ENCODE data around the gene TENT4A. TPM values are rescaled to one million over a fixed set of nuclear protein-coding genes. Genes with fewer than 3 reads are reported as not detected.

TENT4A gene
- total and polyA plus RNA-seq, 10 of the 15 experiments (the other 5 are each of a cell fraction or from before 2014, with no cell fraction given) = 1.4 to 30.6 (median 12.5) TPM

DNA sequence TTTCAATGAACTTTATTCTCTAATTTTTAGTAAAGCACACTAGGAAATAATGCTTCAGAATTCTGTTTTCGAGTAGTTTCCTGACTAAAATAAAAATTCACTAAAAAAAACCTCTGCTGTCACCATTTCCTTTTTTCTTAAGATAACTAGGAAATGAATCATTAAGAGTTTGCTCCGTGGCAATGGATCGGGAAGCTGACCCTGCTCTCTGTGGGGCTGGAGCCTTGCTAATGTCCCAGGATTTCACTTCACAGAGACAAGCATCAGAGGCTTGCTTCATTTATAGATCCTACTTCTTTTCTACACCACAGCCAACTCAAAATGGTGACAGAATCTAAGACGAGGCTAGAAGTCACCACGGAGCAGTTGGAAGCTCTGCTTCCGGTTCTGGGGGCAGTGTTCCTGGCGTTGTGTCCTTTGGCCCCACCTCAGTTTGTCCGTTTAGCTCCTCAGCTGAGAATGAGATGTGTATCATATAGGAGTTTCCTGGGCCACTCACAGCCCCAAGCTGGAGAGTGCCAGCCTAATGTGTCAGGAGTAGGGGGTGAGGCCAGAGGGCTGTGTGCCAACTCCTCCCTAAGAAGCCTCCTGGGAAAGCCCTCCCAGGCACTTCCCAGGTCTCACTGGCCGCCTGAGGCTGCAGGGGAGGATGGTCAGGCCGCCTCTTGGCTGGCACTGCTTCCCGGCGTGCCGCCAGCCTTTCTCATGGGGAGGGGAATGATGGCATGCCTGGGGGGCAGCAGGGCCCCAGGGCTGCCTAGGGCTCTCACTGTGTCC is 19.6 kb downstream of the TENT4A start:
- DNase-seq (ENCODE audit: low read depth, low spot score) (no peak), ATAC-seq (no peak), FAIRE-seq (no peak)
- peaks cover 5 to 9% of the 10 kb centered on the region in 2 experiments; a peak in 3 of 4 replicates for H3K36me3 ChIP-seq (ENCODE audit: control insufficient read depth in 2 of 2, insufficient read depth in 2 of 2, low read length in 1 of 2)
- in situ Hi-C loops (cut with MboI) = loop anchor here (10.0 kb wide), 3 partner anchors 358 to 978 kb away; partner anchors contain the start of gene MED10
- peak overlapping the region; percentile 6; the same call in 1 of the 2 replicates for H3K27ac ChIP-seq (ENCODE audit: control insufficient read depth, insufficient read depth)
- H2AFZ ChIP-seq (ENCODE audit: control insufficient read depth, low read depth, low read length) = no peak overlapping the region
- SMC1A ChIA-PET (ENCODE audit: uncharacterized antibody, unreplicated experiment) = interaction anchor here (0.7 to 4.0 kb wide), 4 partner anchors 11 to 15 kb away, joined by 3 to 26 read pairs (median 6); no protein-coding TSS in a partner anchor
- no peaks in the 10 kb centered on the region for H4K20me1 ChIP-seq (ENCODE audit: control insufficient read depth, insufficient read depth)
- no peak overlapping the region for H3K4me2 ChIP-seq (ENCODE audit: control insufficient read depth, insufficient read depth)
- peaks cover 82% of the 10 kb centered on the region for H3K4me1 ChIP-seq (ENCODE audit: control insufficient read depth, insufficient read depth, low read length)
- 91% methylated on average over 13 of the region's 13 CpGs for WGBS (ENCODE audit: insufficient coverage, insufficient replicate concordance, low lambda C conversion rate, missing lambda C conversion rate)
- no peak overlapping the region for H3K9ac ChIP-seq (ENCODE audit: control insufficient read depth, insufficient read depth, low read length)
- peaks cover 89% of the 10 kb centered on the region for H3K79me2 ChIP-seq (ENCODE audit: control insufficient read depth, insufficient read depth, low read length)
- no TSS peak for BruUV-seq (replicated peaks)
- RAD21 ChIA-PET (ENCODE audit: unreplicated experiment) = interaction anchor here (1.3 kb wide), 1 partner anchor 11 kb away, joined by 3 read pairs; no protein-coding TSS in a partner anchor
- POLR2A ChIA-PET = interaction anchor here (2.4 kb wide), 1 partner anchor 16 kb away, joined by 12 read pairs; no protein-coding TSS in a partner anchor
- H3K27me3 ChIP-seq (replicated peaks in 1 of 2; ENCODE audit: control insufficient read depth in 2 of 2, insufficient read depth in 2 of 2, low read length in 1 of 2) = no peaks in the 10 kb centered on the region
- intact Hi-C loops (cut with micrococcal nuclease; ENCODE audit: unreplicated experiment) = no loop called here
- CTCF ChIA-PET = interaction anchor here (0.8 to 2.1 kb wide), 4 partner anchors 9 to 105 kb away, joined by 3 to 12 read pairs (median 5); no protein-coding TSS in a partner anchor
- H3K4me3 ChIP-seq = no peak overlapping the region
- no peaks in the 10 kb centered on the region for H3K9me3 ChIP-seq (replicated peaks; ENCODE audit: control insufficient read depth, insufficient read depth, low read length)
- TF ChIP-seq NFYB (IDR thresholded peaks at IDR 0.05; ENCODE audit: insufficient read depth, low read depth, low read length) (no peak), MYB (IDR thresholded peaks at IDR 0.05; ENCODE audit: borderline replicate concordance, low read depth, low read length) (no peak), E2F8 (IDR thresholded peaks at IDR 0.05; ENCODE audit: low read depth, partially characterized antibody) (no peak), SPI1 (IDR thresholded peaks at IDR 0.05; ENCODE audit: borderline replicate concordance, insufficient read depth, low read depth, low read length) (no peak), TCF7 (IDR thresholded peaks at IDR 0.05; ENCODE audit: borderline replicate concordance) (no peak), CEBPB (IDR thresholded peaks at IDR 0.05; ENCODE audit: borderline replicate concordance in 1 of 2, low read depth in 2 of 2, low read length in 2 of 2) (no peak), SUZ12 (IDR thresholded peaks at IDR 0.05; ENCODE audit: unreplicated experiment) (no peak), POLR2AphosphoS2 (IDR thresholded peaks at IDR 0.05; ENCODE audit: low read depth, low read length) (no peak), ELK1 (IDR thresholded peaks at IDR 0.05; ENCODE audit: low read depth, low read length) (no peak)
- TF ChIP-seq, protein P1, sequence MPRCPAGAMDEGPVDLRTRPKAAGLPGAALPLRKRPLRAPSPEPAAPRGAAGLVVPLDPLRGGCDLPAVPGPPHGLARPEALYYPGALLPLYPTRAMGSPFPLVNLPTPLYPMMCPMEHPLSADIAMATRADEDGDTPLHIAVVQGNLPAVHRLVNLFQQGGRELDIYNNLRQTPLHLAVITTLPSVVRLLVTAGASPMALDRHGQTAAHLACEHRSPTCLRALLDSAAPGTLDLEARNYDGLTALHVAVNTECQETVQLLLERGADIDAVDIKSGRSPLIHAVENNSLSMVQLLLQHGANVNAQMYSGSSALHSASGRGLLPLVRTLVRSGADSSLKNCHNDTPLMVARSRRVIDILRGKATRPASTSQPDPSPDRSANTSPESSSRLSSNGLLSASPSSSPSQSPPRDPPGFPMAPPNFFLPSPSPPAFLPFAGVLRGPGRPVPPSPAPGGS (IDR thresholded peaks at IDR 0.05; ENCODE audit: borderline replicate concordance, insufficient read depth, low read depth, low read length, poor library complexity, severe bottlenecking) = no peak
- TF ChIP-seq, protein P2, sequence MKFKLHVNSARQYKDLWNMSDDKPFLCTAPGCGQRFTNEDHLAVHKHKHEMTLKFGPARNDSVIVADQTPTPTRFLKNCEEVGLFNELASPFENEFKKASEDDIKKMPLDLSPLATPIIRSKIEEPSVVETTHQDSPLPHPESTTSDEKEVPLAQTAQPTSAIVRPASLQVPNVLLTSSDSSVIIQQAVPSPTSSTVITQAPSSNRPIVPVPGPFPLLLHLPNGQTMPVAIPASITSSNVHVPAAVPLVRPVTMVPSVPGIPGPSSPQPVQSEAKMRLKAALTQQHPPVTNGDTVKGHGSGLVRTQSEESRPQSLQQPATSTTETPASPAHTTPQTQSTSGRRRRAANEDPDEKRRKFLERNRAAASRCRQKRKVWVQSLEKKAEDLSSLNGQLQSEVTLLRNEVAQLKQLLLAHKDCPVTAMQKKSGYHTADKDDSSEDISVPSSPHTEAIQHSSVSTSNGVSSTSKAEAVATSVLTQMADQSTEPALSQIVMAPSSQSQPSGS (IDR thresholded peaks at IDR 0.05; ENCODE audit: low read length) = no peak
